ENCODE measurements around the gene GRHL3.

Gene GRHL3

DNA sequence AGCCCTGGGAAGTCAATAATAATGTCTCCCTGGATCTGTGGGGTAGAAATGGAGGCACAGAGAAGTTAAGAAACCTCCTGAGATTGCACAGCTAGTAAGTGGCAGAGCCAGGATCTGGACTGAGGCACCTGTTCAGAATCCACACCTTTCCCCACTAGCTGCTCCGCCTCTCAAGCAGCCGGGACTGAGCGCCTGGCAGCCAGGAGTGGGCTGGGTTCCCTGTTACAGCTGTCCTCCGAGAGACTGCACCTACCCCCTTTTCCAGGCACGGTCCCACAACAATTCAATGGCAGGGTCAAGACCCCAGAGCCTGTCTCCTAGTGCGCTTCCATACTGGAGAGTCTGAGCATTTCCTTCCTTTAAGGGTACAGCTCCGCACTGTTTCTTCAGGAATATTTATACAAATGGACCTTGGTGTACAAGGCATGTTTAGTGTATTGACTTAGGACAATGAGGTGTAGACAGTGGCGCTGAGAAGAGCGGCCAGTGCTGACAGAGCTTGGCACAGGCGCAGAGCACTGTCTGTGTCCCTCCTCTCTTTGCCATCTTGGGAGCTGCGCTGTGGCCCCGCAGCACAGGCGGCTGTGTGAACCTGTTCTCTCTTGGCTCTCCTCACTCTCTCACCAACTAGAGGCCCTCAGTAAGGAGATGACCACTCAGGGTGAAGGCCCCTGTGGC, 24.4 kb downstream of the GRHL3 start:
- DNase-seq (ENCODE audit: low read depth in 3 of 3) = no peak

DNA sequence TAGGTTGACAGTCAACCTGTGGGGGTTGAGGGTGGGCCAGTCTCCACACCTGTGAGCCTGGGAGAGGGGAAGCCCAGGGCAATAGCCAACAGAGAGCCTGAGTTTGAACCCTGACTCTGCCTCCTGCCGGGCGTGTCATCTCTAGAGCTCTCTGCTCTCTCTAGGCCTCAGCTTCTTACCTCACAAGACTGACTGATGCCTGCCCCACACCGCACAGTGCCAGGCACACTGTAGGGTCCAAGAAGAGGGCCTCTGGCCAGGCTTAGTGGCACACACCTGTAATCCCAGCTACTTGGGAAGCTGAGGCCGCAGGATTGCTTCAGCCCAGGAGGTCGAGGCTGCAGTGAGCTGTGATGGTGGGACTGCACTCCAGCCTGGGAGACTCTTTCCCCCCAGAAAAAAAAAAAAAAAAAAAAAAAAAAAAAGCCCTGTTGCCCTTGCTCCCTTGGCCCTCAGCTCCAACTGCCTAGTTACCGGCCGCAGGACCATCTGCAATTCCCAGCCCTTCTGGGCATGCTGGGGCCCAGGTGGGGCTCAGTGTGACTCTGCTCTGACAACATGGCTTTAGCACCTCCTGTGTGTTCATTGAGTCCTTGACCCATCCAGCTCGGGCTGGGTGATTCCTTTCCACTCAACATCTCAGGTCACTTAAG, 25.1 kb downstream of the GRHL3 start:
- no peak for DNase-seq (ENCODE audit: low read depth in 3 of 3)

DNA sequence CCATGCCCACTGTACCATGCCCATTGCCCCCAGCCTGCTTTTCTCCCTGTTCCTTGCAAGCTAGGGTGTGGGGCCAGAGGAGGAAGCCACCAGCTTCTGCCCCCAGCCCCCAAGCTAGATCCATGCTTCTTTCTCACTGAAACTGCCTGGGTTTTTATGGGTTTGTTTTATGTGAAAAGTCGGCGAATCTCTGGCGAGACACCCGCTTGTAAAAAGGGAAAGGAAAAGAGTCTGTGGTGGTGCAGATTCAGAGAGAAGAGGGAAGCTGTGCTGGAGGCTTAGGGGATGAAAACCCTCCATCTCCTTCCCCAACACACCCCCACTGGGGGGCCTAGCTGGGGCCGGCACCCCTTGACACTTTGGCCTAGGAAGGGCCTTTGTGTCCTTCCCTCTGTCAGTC, 26.2 kb downstream of the GRHL3 start:
- DNase-seq (ENCODE audit: low read depth in 3 of 3) = no peak

DNA sequence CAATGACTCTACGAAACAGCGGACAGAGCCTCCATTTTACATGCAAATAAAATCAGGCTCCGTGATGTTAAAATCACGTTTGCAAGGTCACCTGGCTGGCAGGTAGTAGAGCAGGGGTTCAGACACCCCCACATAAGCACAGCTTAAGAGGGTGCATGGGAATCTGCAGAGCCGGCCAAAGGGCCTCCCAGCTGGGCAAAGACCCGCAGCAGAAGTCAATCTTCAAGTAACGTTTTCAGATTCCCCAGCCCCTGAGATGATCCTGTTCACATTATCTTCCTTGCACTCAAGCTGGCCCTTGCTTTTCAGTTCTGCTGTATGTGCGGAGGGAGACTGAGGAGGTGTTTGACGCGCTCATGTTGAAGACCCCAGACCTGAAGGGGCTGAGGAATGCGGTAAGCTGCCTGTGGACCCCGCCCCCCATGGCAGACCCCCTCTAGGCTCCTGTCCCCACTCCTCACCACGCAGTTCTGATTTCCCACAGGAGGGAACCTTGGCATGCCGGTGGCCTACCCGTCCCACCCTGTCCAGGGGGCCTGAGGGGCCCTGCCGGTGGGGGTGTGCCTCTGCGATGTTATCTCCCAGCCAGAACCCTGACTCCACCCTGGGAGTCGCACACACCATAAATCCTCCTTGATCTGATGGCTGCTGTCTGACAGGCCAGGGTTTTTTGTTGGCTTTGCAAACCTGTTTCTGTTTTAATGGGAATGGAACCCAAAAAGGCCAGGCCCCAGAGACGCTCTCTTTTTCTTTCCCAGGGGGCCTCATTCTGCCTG, 28.2 kb downstream of the GRHL3 start:
- no peak for DNase-seq (ENCODE audit: low read depth in 3 of 3)

DNA sequence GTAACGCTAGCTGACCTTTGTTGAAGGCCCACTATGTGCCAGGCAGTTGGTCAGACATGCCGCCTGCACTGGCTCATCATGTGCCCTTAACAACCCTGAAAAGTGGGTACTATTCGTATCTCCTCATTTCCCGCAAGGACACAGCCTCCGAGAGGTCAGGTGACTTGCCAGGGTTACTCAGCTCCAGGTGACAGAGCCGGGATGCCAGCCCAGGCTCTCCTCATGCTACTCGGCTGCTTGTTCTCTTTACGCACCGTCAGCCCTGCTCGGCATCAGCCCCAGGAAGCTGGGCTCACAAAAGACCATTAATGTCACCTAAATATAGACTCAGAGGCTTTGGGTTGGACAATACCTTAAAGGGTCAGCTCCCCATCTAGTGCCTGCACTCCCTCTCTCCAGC, 29.0 kb downstream of the GRHL3 start:
- DNase-seq (ENCODE audit: low read depth in 3 of 3) = no peak

DNA sequence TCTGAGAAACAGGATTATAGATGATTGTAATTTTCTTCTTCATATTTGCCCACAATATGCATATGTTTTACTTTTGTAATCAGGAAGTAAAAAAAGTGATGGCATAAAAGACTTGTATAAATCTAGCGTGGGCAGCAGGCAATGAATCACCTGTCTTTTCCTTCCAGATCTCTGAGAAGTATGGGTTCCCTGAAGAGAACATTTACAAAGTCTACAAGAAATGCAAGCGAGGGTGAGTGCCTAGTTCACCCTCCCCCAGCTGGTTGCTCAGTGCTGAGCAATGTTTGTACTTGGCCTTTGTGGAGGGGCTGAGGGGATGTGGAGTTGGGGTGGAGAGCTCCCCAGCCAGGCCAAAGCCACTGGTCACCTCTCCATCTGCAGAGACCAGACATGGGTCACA, 30.7 kb downstream of the GRHL3 start:
- DNase-seq (ENCODE audit: low read depth in 3 of 3) = peak in 1 of 3 experiments; percentile 3

DNA sequence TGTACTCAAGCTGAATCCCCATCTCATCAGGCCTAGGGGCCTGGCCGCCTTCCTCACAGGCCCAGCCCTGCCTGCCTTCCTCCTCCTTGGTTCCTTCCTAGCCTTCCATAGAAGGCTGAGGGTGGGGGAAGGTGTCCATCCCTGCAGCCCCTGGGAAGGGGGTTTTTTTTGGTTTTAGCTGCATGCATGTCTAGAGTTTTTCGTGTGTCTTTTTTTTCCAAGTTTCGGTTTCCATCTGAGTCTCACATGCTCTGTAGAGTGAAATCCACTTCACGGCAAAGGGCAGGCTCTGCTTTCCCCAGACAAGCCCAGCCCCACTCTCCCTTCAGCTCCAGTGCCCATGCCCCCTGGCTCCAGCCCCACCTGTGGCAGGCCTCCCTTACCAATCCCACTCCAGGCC, 32.1 kb downstream of the GRHL3 start:
- DNase-seq (ENCODE audit: low read depth in 3 of 3) = no peak

DNA sequence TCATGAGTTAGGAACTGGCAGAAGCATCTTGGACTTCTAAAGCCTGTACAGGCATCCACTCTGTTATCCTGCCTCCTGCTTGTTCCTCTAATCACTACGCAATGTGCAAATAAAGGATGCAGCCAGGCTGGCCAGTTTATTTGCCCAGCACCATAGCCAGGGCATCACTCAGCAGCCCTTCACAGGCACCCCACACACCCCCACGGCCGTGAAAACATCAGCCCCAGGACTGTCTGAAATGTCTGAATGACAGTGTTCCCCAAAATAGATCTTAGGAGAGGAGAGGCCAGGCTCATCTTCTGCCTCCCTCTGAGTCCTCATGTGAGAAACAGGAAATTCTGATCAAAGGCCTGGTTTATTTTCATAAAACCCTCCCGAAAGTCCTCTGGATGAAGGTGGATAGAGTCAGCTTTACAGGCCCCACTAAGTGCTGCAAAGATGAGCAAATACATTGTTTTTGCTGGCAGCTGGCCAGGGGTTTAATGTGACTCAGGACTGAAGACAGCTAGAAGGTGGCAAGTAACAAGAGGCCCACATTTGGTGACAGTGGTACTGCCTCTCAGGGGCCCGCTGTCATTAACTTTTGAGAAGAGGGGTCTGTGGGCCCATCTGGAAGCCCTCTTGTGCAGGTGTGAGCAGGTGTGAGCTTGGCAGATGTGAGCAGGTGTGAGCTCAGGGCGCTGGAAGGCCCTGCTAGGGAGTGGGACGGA, 32.9 kb downstream of the GRHL3 start:
- peak in 1 of 3 experiments; percentile 21 for DNase-seq (ENCODE audit: low read depth in 3 of 3)

DNA sequence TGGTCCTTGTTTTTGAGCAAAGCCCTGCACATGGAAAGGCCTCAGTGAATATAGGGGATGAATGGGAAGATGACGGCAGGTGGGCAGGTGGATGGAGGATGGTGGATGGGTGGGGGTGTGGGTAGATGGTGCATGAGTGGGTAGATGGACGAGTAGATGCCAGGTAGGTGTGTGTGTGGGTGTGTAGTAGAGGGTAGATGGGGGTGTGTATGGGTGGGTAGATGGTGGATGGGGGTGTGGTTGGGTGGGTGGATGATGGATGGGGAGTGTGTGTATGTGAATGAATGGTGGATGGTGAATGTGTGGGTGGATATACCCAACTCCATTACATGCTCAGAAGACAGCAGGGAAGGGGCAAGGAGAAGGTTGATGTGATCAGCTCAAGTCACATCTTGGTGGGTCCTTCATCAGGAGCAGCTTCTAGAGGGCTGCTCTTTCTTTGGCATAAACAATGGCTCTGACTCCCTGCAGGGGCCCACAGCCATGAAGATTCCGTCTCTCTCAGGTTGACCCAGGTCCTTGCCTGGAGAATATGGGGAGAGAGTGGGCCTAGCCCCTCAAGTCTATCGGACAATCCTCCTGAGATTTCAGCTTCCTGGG, 34.2 kb downstream of the GRHL3 start:
- no peak for DNase-seq (ENCODE audit: low read depth in 3 of 3)

DNA sequence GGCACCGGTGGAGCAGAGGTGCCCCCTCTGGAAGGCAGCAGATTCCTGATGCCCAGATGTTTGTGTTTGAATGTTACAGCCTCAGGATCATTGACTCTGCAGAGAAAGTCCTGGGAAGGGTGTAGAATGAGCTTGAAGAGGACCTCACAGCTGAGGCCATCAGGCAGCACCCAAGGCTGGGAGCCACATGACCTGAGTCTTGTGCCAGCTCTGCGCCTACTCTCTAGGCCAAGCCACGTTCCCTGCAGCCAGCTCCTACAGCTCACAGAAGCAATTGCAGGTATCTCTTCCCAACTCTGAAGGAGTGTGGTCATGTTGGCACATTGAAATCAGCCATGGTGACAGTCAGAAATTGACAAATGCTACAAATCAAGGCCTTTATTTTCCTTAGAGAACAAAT, 36.3 kb downstream of the GRHL3 start:
- DNase-seq (ENCODE audit: low read depth in 3 of 3) = no peak

DNA sequence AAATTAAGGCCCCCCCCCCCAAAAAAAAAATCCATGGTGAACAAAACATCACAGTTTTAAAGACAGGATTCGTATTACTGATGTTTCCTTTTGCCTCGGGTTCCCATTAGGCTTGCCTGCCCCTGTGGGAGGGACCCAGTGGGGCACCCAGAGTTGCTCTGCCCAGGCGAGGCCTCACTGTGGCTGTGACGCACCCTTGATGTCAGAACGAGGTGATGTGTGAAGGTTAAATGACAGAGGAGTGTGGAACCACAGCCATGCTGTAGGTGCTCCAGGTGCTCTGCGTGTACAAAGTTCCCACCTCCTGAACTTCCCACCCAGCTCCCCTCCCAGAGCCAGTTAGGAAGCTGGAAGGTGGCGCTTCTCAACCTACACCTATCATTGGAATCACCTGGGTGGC, 37.9 kb downstream of the GRHL3 start:
- no peak for DNase-seq (ENCODE audit: low read depth in 3 of 3)

DNA sequence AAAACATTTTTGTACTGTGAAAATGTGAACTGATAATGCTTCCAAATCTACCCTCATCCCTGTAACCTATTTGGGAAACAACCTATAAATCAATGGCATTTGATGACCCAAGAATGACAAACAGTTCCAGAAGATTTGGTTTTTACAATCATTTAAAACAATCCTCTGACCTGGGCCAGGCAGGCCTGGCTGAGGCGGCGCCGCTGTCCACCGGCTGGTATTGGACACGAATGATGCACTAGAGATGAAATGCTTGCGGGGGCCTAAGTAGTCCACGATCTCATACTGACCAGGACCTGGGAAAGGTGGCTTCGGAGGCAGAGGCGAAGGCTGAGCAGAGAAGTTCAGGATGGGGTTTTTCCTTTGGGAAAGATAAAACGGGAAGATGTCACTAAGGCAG, 41.5 kb downstream of the GRHL3 start:
- DNase-seq (ENCODE audit: low read depth in 3 of 3) = no peak

DNA sequence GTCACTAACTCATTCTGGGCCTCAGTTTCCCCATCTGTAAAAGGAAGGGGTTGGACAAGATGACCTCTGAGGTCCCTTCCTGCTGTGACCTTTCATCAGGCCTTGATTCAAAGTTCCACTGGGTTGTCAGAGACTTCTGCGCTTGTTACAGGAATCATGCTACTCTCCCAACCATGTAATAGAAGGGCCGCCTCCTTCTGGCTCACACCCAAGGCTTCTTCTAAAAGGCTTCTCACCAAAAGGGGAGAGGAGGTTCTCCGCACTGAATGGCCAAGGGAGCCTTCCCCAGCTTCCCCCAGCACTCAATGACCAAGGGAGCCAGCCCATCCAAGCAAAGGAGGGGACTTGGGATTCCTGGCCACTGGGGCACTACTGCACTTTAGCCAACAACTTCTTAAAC, 42.7 kb downstream of the GRHL3 start:
- no peak for DNase-seq (ENCODE audit: low read depth in 3 of 3)

DNA sequence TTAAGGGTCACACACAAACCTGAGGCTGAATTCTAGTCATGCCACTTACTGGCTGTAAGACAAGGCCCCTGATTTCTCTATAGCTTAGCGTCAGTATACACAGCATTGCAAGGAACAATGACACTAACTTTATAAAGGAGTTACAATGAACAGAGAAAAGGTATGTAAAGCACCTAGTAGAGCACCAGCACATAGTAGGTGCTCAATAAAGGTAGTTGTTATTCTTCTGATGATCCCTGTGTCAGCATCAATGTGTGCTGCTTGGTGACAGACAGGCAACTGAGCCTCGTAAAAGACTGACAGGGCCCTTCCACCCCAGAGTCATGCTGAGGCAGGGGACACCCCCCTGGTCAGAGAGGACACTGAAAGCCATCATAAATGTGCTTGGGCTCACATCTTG, 43.2 kb downstream of the GRHL3 start:
- DNase-seq (ENCODE audit: low read depth in 3 of 3) = no peak

DNA sequence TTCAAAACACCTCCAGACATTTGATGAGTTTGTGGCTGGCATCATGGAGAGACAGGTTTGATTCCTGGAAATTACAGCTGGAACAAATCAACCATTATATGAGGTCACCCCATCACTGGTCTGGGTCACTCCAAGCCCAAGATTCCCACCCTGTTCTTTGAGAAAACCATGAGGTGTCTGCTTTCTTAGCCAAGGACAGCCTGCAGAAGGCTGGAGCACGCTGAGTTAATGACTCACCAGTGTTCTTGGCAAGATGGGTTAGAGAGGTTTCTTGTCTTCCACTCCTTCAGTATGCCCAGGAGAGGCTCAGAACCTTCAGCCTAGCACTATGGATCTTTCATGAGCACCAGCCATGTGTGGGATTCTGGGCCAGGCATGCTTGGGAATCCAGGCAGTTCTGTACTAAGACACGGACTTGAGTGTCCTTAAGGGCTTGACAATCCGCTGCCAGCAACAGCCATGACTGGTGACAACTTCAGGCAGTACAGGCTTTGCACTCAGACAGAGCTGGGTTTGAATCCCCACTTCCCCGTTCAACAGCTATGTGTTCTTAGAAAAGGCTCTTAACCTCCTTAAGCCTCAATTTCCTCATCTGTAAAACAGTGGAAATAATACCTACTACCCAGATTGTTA, 43.9 kb downstream of the GRHL3 start:
- DNase-seq (ENCODE audit: low read depth in 3 of 3) = no peak

DNA sequence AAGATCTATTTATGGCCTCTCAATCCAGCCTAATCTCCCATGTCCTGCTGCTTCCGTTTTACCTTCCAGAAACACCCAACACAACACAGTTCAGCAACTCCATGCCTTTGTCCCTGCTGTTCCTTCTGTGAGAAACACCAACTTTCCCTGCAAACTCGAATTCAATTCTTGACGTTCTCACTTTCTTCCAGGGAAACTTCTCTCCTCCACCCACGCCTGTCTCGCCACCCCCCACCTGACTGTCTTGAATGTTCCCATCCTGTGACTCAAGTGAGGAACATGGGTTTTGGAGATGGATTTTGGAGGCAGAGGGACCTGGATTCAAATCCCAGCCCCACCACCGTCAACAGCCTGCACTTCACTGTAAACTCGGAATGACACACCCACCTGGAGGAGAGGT, 44.8 kb downstream of the GRHL3 start:
- DNase-seq (ENCODE audit: low read depth in 3 of 3) = no peak

DNA sequence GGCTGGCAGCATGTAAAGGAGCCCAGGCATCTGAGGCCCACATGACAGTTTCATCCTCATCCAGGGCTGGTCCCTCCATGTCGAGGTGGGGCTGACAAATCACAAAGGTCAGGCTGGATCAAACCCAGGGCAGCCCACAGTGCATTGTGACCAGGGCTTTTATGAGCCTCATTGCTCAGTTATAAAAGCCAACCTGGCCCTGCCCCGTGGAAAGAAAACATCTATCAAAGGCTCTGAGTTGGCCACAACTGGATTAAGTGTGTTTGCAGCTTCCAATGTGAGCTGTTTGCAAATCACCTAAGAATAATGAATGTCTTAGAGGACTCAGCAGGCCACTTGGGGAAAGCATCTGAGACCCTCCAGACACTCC, 45.4 kb downstream of the GRHL3 start:
- DNase-seq (ENCODE audit: low read depth in 3 of 3) = no peak

DNA sequence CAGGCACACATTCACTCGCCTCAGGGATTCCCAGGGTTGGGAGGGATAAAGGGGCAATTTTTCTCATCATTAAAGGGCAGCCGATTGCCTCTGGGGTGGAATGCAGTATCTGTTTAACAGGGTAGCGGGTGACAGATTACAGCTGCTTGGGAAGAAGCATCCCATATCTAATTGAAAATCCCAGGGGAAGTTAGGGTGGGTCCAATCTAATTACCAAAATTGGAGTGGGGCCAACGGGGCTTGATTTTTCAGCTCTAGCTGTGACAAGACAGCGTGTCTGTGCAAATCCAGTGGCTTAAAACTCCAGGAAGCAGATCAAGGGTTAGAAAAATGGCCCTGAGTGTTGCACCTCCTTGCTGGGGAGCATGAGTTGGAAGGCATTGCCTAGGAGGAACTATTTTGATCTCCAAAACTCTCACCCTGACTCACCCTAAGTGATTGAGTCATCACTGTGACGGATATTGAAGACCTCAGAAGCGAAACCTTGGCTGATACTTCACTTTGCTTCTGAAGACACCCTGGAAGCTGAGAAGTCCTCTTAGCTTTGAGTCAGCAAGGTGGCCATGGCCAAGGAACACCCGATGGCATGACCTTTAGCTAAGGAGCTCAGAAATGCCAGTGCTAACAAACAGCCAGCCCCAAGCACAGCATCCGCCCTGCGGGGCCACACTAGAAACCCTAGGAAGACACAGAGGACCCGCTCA, 46.0 kb downstream of the GRHL3 start:
- DNase-seq (ENCODE audit: low read depth in 3 of 3) = no peak

DNA sequence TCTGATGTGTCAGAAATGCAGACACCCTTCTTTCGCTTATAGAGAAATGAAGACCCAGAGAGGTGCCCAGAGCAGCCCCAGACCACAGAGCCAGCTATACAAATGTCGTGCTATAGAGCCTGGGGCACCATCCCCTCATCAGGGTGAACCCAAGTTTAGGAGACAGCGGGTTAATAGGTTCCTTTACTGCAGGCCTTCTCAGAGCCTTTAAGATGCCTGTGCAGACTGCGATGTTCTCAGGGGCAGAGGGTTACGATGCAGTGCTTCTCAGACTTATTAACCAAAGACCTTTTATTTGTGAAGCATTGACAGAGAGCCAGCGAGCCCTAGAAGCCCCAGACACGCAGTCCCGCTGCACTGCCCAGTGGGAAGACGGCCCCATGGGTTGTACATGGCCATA, 47.5 kb downstream of the GRHL3 start:
- no peak for DNase-seq (ENCODE audit: low read depth in 3 of 3)

DNA sequence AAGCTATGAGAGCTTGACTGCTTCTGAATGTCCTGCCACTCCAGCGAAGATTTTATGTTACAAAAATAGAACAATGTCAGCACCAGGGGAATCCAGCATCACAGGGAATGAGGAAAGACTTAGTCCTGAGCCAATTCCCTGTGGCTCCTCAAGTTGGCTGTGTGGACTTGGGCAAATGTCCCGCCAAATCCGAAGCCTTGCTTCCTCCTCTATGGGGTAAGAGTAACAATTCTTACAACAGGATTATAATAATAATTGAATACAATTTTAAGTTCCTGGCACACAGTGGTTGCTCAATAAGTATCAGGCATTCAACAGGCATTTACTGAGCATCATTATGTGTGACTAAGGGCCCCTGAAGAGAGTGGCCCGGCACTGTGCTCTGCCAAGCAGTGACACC, 50.0 kb downstream of the GRHL3 start:
- no peak for DNase-seq (ENCODE audit: low read depth in 3 of 3)

DNA sequence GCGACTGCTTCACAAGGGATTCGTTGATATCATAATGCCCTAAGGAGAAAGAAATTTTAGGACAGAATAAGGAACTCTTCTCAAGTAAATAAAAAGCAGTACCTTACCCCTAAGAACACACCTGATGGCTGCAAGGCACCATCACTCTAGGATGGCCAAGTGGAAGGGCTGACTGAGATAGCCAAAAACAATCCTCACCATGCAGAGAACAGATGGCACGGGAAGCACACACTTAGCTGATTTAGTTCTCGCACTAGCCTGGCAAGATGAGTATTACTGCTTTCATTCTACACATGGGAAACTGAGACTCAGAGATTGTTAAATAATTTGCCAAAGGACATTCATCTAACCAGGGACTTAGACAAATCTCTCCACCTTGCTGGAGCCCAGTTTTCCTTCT, 50.6 kb downstream of the GRHL3 start:
- no peak for DNase-seq (ENCODE audit: low read depth in 3 of 3)
